HEK293 (cell line): ENCODE measurements around the gene SFMBT2.

ENCODE experiments used
- CTCF ChIA-PET: fragments of 350-600 bp; formaldehyde crosslinking; extraction: SDS; loops from one replicate; lab custom pipeline; 2021; ENCODE audit warnings: antibody characterized with exemption; lab: Yijun Ruan, JAX
- POLR2A ChIA-PET: fragments of 300-600 bp; formaldehyde crosslinking; extraction: SDS; loops from one replicate; lab custom pipeline; 2020; ENCODE audit warnings: antibody characterized with exemption, inconsistent platforms; lab: Yijun Ruan, JAX
- H3K27ac ChIP-seq: fragments of 200-500 bp; sonication (Bioruptor generic); 2 replicates; pipeline ENCODE4 v1.5.1; 2014; ENCODE audit warnings: low read depth, low read length, control low read depth, inconsistent platforms; ENCODE audit errors: extremely low read depth
- H3K36me3 ChIP-seq, 2 experiments: fragments of 200-500 bp in 1 of 2; sonication (Bioruptor generic) in 1 of 2; 1 replicate in 1 of 2; 2 replicates in 1 of 2; pipeline ENCODE4 v1.5.1; 2014 to 2017; ENCODE audit warnings: inconsistent platforms in 2 of 2, low read length in 2 of 2; ENCODE audit not compliant: control insufficient read depth in 2 of 2, insufficient read depth in 1 of 2
- H3K4me1 ChIP-seq: fragments of 200-500 bp; sonication (Bioruptor generic); 2 replicates; pipeline ENCODE4 v1.5.1; 2014; ENCODE audit warnings: mild to moderate bottlenecking, low read length, inconsistent platforms; ENCODE audit not compliant: control insufficient read depth, insufficient read depth
- H3K4me3 ChIP-seq: 2 replicates; pipeline ENCODE4 v1.5.1; 2011; ENCODE audit warnings: low read depth, mild to moderate bottlenecking, control low read depth, low read length, moderate library complexity
- H3K9me3 ChIP-seq: fragments of 200-500 bp; sonication (Bioruptor generic); 2 replicates; pipeline ENCODE4 v1.5.1; 2014; ENCODE audit warnings: low read depth, low read length, inconsistent platforms; ENCODE audit not compliant: control insufficient read depth, insufficient read depth
- GLI2 ChIP-seq: fragments of 450-650 bp; formaldehyde crosslinking; IDR thresholded peaks from 2 replicates; pipeline ENCODE4; 2017; ENCODE audit warnings: missing biosample characterization, missing genetic modification characterization, low read depth, borderline replicate concordance
- KLF1 ChIP-seq: fragments of 450-650 bp; formaldehyde crosslinking; IDR thresholded peaks from 2 replicates; pipeline ENCODE4 v1.5.1; 2016; ENCODE audit warnings: missing biosample characterization, missing genetic modification characterization
- PRDM6 ChIP-seq: fragments of 450-650 bp; formaldehyde crosslinking; IDR thresholded peaks from 2 replicates; pipeline ENCODE4 v1.5.1; 2017; ENCODE audit warnings: missing biosample characterization, missing genetic modification characterization
- RBAK ChIP-seq: fragments of 450-650 bp; formaldehyde crosslinking; IDR thresholded peaks from 2 replicates; pipeline ENCODE4 v1.5.1; 2016; ENCODE audit warnings: missing biosample characterization, missing genetic modification characterization
- REST ChIP-seq: fragments of 450-650 bp; formaldehyde crosslinking; IDR thresholded peaks from 2 replicates; pipeline ENCODE4 v1.5.1; 2016; ENCODE audit warnings: missing biosample characterization, missing genetic modification characterization
- SCRT1 ChIP-seq: fragments of 450-650 bp; formaldehyde crosslinking; IDR thresholded peaks from 2 replicates; pipeline ENCODE4 v1.5.1; 2016; ENCODE audit warnings: missing biosample characterization, missing genetic modification characterization, borderline replicate concordance
- SP7 ChIP-seq: fragments of 450-650 bp; formaldehyde crosslinking; IDR thresholded peaks from 2 replicates; pipeline ENCODE4 v1.5.1; 2016; ENCODE audit warnings: missing biosample characterization, missing genetic modification characterization
- WT1 ChIP-seq: fragments of 450-650 bp; formaldehyde crosslinking; IDR thresholded peaks from 2 replicates; pipeline ENCODE4 v1.5.1; 2016; ENCODE audit warnings: missing biosample characterization, missing genetic modification characterization
- YY1 ChIP-seq: fragments of 450-650 bp; formaldehyde crosslinking; IDR thresholded peaks from 2 replicates; pipeline ENCODE4 v1.5.1; 2018; ENCODE audit warnings: missing biosample characterization, missing genetic modification characterization
- ZNF157 ChIP-seq: fragments of 450-650 bp; formaldehyde crosslinking; IDR thresholded peaks from 2 replicates; pipeline ENCODE4 v1.5.1; 2016; ENCODE audit warnings: missing biosample characterization, missing genetic modification characterization
- ZNF169 ChIP-seq: fragments of 450-650 bp; formaldehyde crosslinking; IDR thresholded peaks from 2 replicates; pipeline ENCODE4 v1.5.1; 2016; ENCODE audit warnings: missing biosample characterization, missing genetic modification characterization
- ZNF202 ChIP-seq: fragments of 450-650 bp; formaldehyde crosslinking; IDR thresholded peaks from 2 replicates; pipeline ENCODE4 v1.5.1; 2016; ENCODE audit warnings: missing biosample characterization, missing genetic modification characterization, borderline replicate concordance
- ZNF266 ChIP-seq: fragments of 450-650 bp; formaldehyde crosslinking; IDR thresholded peaks from 2 replicates; pipeline ENCODE4 v1.5.1; 2016; ENCODE audit warnings: missing biosample characterization, missing genetic modification characterization, low read depth
- ZNF311 ChIP-seq: fragments of 450-650 bp; formaldehyde crosslinking; IDR thresholded peaks from 2 replicates; pipeline ENCODE4 v1.5.1; 2017; ENCODE audit warnings: missing biosample characterization, missing genetic modification characterization, borderline replicate concordance
- ZNF341 ChIP-seq: fragments of 450-650 bp; formaldehyde crosslinking; IDR thresholded peaks from 2 replicates; pipeline ENCODE4; 2016; ENCODE audit warnings: low read depth, missing biosample characterization, missing genetic modification characterization
- ZNF488 ChIP-seq: fragments of 450-650 bp; formaldehyde crosslinking; IDR thresholded peaks from 2 replicates; pipeline ENCODE4 v1.5.1; 2016; ENCODE audit warnings: missing biosample characterization, missing genetic modification characterization
- ZNF529 ChIP-seq: fragments of 450-650 bp; formaldehyde crosslinking; IDR thresholded peaks from 2 replicates; pipeline ENCODE4 v1.5.1; 2017; ENCODE audit warnings: missing genetic modification characterization, missing biosample characterization; ENCODE audit not compliant: insufficient replicate concordance
- ZNF596 ChIP-seq: fragments of 450-650 bp; IDR thresholded peaks from 2 replicates; pipeline ENCODE4 v1.5.0; 2018; ENCODE audit warnings: missing biosample characterization, mild to moderate bottlenecking, missing genetic modification characterization, moderate library complexity
- ZNF704 ChIP-seq: fragments of 450-650 bp; formaldehyde crosslinking; IDR thresholded peaks from 2 replicates; pipeline ENCODE4 v1.5.1; 2016; ENCODE audit warnings: missing biosample characterization, missing genetic modification characterization
- ZNF843 ChIP-seq: fragments of 450-650 bp; formaldehyde crosslinking; IDR thresholded peaks from 2 replicates; pipeline ENCODE4 v1.5.1; 2016; ENCODE audit warnings: missing biosample characterization, missing genetic modification characterization

Gene SFMBT2

GRCh38 chr10:7408291-7409044, 2.4 kb downstream of the SFMBT2 start (continued):
- TF ChIP-seq REST (tag by site-specific recombination) (no peak), ZNF488 (tag by site-specific recombination) (no peak), ZNF169 (tag by site-specific recombination) (no peak), GLI2 (tag by site-specific recombination) (no peak), ZNF157 (tag by site-specific recombination) (no peak), ZNF704 (tag by site-specific recombination) (no peak)

- CTCF ChIA-PET = interaction anchor here (0.6 to 1.9 kb wide), 4 partner anchors 146 to 286 kb away, joined by 3 to 7 read pairs (median 4); no protein-coding TSS in a partner anchor
- TF ChIP-seq ZNF311 (tag by site-specific recombination) = no peak
- peak; percentile 78 for TF ChIP-seq ZNF202 (tag by site-specific recombination)
- H3K4me3 ChIP-seq = peak overlapping the region; percentile 72
These were observed 3.2 kb downstream of the SFMBT2 start for GRCh38 chr10:7407368-7408290.

GRCh38 chr10:7406712-7407333, 4.0 kb downstream of the SFMBT2 start:
- Histone ChIP-seq H3K27ac (peak overlapping the region; percentile 74; the same call in 1 of the 2 replicates), H3K9me3 (no peaks in the 10 kb centered on the region), H3K36me3 (peaks cover 0 to 3% of the 10 kb centered on the region in 2 experiments; a peak in 1 of 3 replicates), H3K4me1 (peaks cover 16% of the 10 kb centered on the region), H3K4me3 (no peak overlapping the region)
- ChIA-PET CTCF (no interaction called here), POLR2A (no interaction called here)
- TF ChIP-seq YY1 (tag by site-specific recombination) (no peak), WT1 (tag by site-specific recombination) (no peak), PRDM6 (tag by site-specific recombination) (peak; percentile 28; the same call in 1 of the 2 replicates), SP7 (tag by site-specific recombination) (peak; percentile 72), KLF1 (tag by site-specific recombination) (0 out of 2 replicates have a peak, but pooled peaks have one; percentile 24), ZNF596 (tag by site-specific recombination) (no peak), ZNF843 (tag by site-specific recombination) (0 out of 2 replicates have a peak, but pooled peaks have one; percentile 27), SCRT1 (no peak), RBAK (no peak), ZNF341 (tag by site-specific recombination) (peak; percentile 6; the same call in 1 of the 2 replicates), ZNF266 (tag by site-specific recombination) (no peak; the same call in 1 of the 2 replicates), ZNF529 (tag by site-specific recombination) (no peak)

More at GRCh38 chr10:7407368-7408290, 3.2 kb downstream of the SFMBT2 start:
- Histone ChIP-seq H3K9me3 (no peaks in the 10 kb centered on the region), H3K36me3 (peaks cover 0 to 3% of the 10 kb centered on the region in 2 experiments; a peak in 1 of 3 replicates), H3K4me1 (peaks cover 10% of the 10 kb centered on the region), H3K27ac (peak overlapping the region; percentile 74; the same call in 1 of the 2 replicates)
- POLR2A ChIA-PET = no interaction called here
